ENCODE results near the gene ZNF350. TPM values are rescaled to one million over a fixed set of nuclear protein-coding genes. Genes with fewer than 3 reads are reported as not detected.

Gene ZNF350
- total RNA-seq, 6 donors from 2014 or later = 3.1 to 29.3 (median 11.4) TPM

DNA sequence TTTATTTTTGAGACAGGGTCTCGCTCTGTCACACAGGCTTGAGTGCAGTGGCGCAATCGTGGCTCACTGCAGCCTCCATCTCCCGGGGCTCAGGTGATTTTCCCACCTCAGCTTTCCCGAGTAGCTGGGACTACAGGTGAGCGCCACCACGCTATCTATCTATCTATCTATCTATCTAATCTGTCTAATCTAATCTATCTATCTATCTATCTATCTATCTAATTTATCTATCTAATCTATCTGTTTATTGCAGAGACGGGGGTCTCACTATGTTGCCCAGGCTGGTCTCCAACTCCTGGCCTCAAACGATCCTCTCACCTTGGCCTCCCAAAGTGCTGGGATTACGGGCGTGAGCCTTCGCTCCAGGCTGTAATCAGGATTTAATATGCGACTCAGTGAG, 58.8 kb downstream of the ZNF350 start:
- H3K27me3 ChIP-seq = no peaks in the 10 kb centered on the region
- DNase-seq = no peak

GRCh38 chr19:51926784-51927741, 59.6 kb downstream of the ZNF350 start, which contains the start of gene ZNF613:
TSS of gene ZNF613 (plus strand) at chr19:51927472. CDS start at chr19:51936221, 8,749 bp downstream.
- peak; percentile 89 to 91 for DNase-seq
- H3K27ac ChIP-seq = peak within 1 kb of the TSS; percentile 71 to 92 (median 80)
- 0 to 1% methylated on average over 33 to 52 of the region's 52 CpGs for WGBS, 2 donors
- TF ChIP-seq EP300 (IDR thresholded peaks at IDR 0.05) (no peak), CTCF (IDR thresholded peaks at IDR 0.05) (peak in 3 of 6 experiments; percentile 21 to 32 (median 27)), POLR2AphosphoS5 (IDR thresholded peaks at IDR 0.05) (peak; percentile 52 to 61), POLR2A (IDR thresholded peaks at IDR 0.05) (peak in 1 of 4 donors; percentile 42)
- H3K9me3 ChIP-seq = peaks cover 11 to 32% (median 23%) of the 10 kb centered on the region in 4 donors
- no peaks in the 10 kb centered on the region for H3K27me3 ChIP-seq
- peaks cover 7 to 17% (median 8%) of the 10 kb centered on the region in 4 donors for H3K4me1 ChIP-seq
- peak within 1 kb of the TSS; percentile 31 to 76 (median 66) for H3K4me3 ChIP-seq
- H3K36me3 ChIP-seq = peaks cover 0 to 26% (median 12%) of the 10 kb centered on the region in 4 donors
- ATAC-seq (ENCODE audit: low FRiP score in 2 of 2) = peak; percentile 98

More for the DNA sequence above, 58.8 kb downstream of the ZNF350 start:
- no peak for ATAC-seq (ENCODE audit: low FRiP score in 2 of 2)
- H3K4me3 ChIP-seq = peak overlapping the region; percentile 31 to 76 (median 66)
- WGBS, 2 donors = 33 to 35% methylated on average over 13 of the region's 13 CpGs
- peaks cover 7 to 17% (median 8%) of the 10 kb centered on the region in 4 donors for H3K4me1 ChIP-seq
- H3K36me3 ChIP-seq = peaks cover 0 to 34% (median 17%) of the 10 kb centered on the region in 4 donors
- H3K27ac ChIP-seq = peak overlapping the region in 3 of 4 donors; percentile 76 to 92 (median 83)
- peaks cover 3 to 32% (median 21%) of the 10 kb centered on the region in 4 donors for H3K9me3 ChIP-seq
- TF ChIP-seq CTCF (IDR thresholded peaks at IDR 0.05) (no peak), EP300 (IDR thresholded peaks at IDR 0.05) (no peak), POLR2AphosphoS5 (IDR thresholded peaks at IDR 0.05) (no peak), POLR2A (IDR thresholded peaks at IDR 0.05) (no peak)

DNA sequence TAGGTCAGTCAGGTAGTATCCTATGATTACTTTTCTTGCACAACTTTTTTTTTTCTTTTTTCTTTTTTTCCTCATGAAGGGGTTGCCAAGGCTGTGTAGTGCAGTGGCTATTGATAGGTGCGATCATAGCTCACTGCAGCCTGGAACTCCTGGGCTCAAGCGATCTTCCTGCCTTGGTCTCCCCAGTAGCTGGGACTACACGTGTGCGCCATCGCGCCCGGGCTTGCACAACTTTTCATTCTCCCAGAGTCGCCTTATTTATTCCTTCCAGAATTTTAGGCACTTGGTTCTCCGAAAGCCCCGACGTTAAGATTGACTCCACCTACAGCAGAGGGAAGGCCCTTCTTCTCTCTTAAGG, 60.2 kb downstream of the ZNF350 start:
- Histone ChIP-seq H3K4me1 (peaks cover 7 to 17% (median 8%) of the 10 kb centered on the region in 4 donors), H3K9me3 (peaks cover 17 to 32% (median 29%) of the 10 kb centered on the region in 4 donors), H3K36me3 (peaks cover 0 to 19% (median 9%) of the 10 kb centered on the region in 4 donors), H3K27ac (peak overlapping the region; percentile 71 to 92 (median 80)), H3K27me3 (no peaks in the 10 kb centered on the region), H3K4me3 (peak overlapping the region; percentile 31 to 76 (median 66))
- peak in 1 of 2 donors; percentile 37 for DNase-seq
- ATAC-seq (ENCODE audit: low FRiP score in 2 of 2) = no peak
- TF ChIP-seq EP300 (IDR thresholded peaks at IDR 0.05) (no peak), POLR2A (IDR thresholded peaks at IDR 0.05) (no peak)
- WGBS, 2 donors = 28 to 31% methylated on average over 11 of the region's 11 CpGs

GRCh38 chr19:51921949-51922348, 64.7 kb downstream of the ZNF350 start:
- Histone ChIP-seq H3K27ac (no peak overlapping the region), H3K36me3 (no peaks in the 10 kb centered on the region), H3K4me1 (peaks cover 0 to 8% (median 0%) of the 10 kb centered on the region in 4 donors), H3K4me3 (no peak overlapping the region), H3K9me3 (peaks cover 27 to 70% (median 50%) of the 10 kb centered on the region in 4 donors), H3K27me3 (no peaks in the 10 kb centered on the region)
- DNase-seq (no peak), ATAC-seq (ENCODE audit: low FRiP score in 2 of 2) (no peak)
- TF ChIP-seq EP300 (IDR thresholded peaks at IDR 0.05) (no peak), POLR2A (IDR thresholded peaks at IDR 0.05) (no peak), CTCF (IDR thresholded peaks at IDR 0.05) (no peak), POLR2AphosphoS5 (IDR thresholded peaks at IDR 0.05) (no peak)
- 90 to 94% methylated on average over 8 of the region's 8 CpGs for WGBS, 2 donors

- ATAC-seq (ENCODE audit: low FRiP score in 2 of 2) = no peak
- no peak for TF ChIP-seq EP300 (IDR thresholded peaks at IDR 0.05)
- no peak for TF ChIP-seq POLR2A (IDR thresholded peaks at IDR 0.05)
- no peak for TF ChIP-seq POLR2AphosphoS5 (IDR thresholded peaks at IDR 0.05)
- TF ChIP-seq CTCF (IDR thresholded peaks at IDR 0.05) = no peak
Measured at GRCh38 chr19:51919606-51920005, 67.0 kb downstream of the ZNF350 start.

More at GRCh38 chr19:51919606-51920005, 67.0 kb downstream of the ZNF350 start:
- DNase-seq = no peak
- Histone ChIP-seq H3K4me3 (no peak overlapping the region), H3K4me1 (no peaks in the 10 kb centered on the region), H3K36me3 (no peaks in the 10 kb centered on the region), H3K27me3 (no peaks in the 10 kb centered on the region), H3K9me3 (peaks cover 32 to 83% (median 73%) of the 10 kb centered on the region in 4 donors), H3K27ac (no peak overlapping the region)
- WGBS, 2 donors = 82 to 94% methylated on average over 3 of the region's 3 CpGs

Measured in upper lobe of left lung (tissue), 6 donors.